Activated naive CD8-positive, alpha-beta T cell treated with anti-CD3 and anti-CD28 coated beads for 36 hours (primary cell): Measurements from ENCODE around the gene PFKFB4. TPM values are rescaled to one million over a fixed set of nuclear protein-coding genes. Genes with fewer than 3 reads are reported as not detected.
"Not testable (repeated sequence)": the region's sequence is repeated elsewhere in the genome, so short reads cannot be mapped to it uniquely, and the experiment has no call there.

Experiments
- DNase-seq: peaks from one replicate; pipeline ENCODE4 v3.0.0; 2021
- H3K27ac Mint-ChIP-seq: one replicate; pipeline ENCODE4 v1.8.0; 2022; ENCODE audit warnings: mild to moderate bottlenecking, moderate library complexity, mixed read lengths
- H3K27me3 Mint-ChIP-seq: one replicate; pipeline ENCODE4 v1.8.0; 2022; ENCODE audit warnings: mild to moderate bottlenecking, mixed read lengths
- H3K36me3 Mint-ChIP-seq: one replicate; pipeline ENCODE4 v1.8.0; 2021; ENCODE audit warnings: mild to moderate bottlenecking, mixed read lengths
- H3K4me1 Mint-ChIP-seq: one replicate; pipeline ENCODE4 v1.8.0; 2021; ENCODE audit warnings: mixed read lengths
- H3K4me3 Mint-ChIP-seq: one replicate; pipeline ENCODE4 v1.8.0; 2022; ENCODE audit warnings: mild to moderate bottlenecking, moderate library complexity, mixed read lengths
- H3K9me3 Mint-ChIP-seq: one replicate; pipeline ENCODE4 v1.8.0; 2022; ENCODE audit warnings: mixed read lengths
- total RNA-seq, 2 experiments: library from RNA; stranded (reverse); gene quantifications; one replicate each; pipeline ENCODE4 v1.2.3, GENCODE V29; 2021

The PFKFB4 gene
- total RNA-seq, 2 experiments from 2014 or later, result 33.7 to 36.1 TPM

DNA sequence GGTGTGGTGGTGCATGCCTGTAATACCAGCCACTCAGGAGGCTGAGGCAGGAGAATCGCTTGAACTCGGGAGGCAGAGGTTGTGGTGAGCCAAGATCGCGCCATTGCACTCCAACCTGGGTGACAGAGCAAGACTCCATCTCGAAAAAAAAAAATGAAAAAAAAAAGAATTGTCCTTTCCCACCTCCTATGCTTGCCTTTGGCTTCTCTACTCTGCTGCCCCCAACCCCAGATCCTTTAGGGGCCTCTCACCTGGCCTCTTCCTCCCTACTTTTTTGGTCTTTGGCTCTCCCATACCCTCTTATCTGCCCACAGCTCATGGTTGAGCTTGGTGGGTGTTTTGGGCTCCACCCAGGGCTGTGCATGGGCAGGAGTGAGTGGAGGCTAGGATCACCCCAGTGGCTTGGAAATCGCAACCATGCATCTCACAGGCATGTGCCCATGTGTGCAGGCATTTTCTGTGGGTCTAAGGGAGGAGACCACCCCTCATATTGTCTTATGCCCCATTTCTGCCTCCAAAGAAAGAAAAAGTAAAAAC, 50.6 kb downstream of the PFKFB4 start:
- Mint-ChIP-seq H3K4me3 (no peak overlapping the region), H3K27me3 (no peaks in the 10 kb centered on the region), H3K36me3 (no peaks in the 10 kb centered on the region), H3K9me3 (no peaks in the 10 kb centered on the region), H3K27ac (no peak overlapping the region), H3K4me1 (peaks cover 31% of the 10 kb centered on the region)
- DNase-seq, result no peak

DNA sequence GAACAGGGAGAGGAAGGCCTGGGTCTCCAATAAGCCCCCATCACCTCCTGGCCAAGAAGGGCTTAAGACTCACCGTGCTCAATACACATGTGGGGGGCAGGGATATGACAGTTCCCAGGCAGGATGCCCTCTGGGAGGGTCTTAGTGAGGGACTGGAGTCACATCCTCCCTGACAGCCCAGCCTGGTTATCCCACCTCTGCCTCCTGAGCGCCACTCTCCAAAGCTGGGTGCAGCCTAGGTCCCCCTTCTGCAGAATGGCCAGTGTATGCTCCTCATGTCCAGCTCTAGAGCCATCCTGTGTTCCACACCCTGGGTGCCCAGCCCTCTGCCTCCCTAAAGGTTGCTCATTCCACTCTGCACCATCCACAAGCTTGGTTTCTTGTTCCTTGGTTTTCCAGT, 51.5 kb downstream of the PFKFB4 start:
- H3K36me3 Mint-ChIP-seq, result no peaks in the 10 kb centered on the region
- H3K4me1 Mint-ChIP-seq, result peaks cover 33% of the 10 kb centered on the region
- H3K27ac Mint-ChIP-seq, result no peak overlapping the region
- DNase-seq, result no peak
- H3K27me3 Mint-ChIP-seq, result no peaks in the 10 kb centered on the region
- peak overlapping the region; percentile 68 for H3K4me3 Mint-ChIP-seq
- no peaks in the 10 kb centered on the region for H3K9me3 Mint-ChIP-seq

DNA sequence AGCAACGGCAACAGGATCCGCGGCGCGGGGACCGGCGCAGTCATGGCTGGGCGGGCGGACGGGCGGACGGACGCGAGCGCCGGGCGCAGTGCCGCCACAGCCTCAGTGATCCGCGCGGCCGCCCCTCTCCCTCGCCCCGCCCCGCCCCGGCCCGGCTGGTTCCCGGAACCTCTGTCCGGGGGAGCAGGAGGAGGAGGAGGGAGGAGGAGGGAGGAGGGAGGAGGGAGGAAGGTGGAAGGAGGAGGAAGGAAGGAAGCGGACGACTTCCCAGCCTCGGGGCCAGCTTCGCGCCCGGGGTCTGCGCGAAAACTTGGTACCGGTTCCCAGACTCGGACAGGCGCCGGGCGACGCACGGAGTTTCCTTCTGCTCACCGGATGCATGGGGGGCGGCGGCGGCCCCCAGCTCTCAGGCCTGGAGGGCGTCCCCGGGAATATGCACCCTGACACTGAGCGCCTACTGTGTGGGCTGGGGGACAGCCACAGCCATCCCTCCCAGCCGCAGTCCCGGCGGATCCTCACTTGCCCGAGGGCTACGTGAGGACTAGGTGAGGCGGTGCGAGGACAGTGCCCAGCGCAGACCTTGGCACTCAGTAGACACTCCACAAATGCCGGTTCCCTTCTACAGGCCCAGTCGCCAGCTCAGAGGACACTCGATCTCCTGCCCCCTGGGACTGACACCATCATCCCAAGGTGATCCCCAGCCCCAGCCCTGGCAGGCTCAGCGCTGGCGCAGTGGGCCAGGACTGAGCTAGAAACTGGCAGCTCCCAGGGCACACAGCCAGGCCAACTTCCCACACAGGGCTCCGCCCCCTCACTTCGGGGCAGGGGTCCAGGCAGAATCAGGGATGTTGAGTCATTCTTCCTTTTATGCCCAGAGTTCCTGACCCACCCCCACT, 52.3 kb downstream of the PFKFB4 start, which contains the start of gene SHISA5:
SHISA5 (minus strand) TSS at position 124 of the 896 bp plus-strand sequence; CDS start at position 44, 80 bp downstream.
- Mint-ChIP-seq H3K9me3 (no peaks in the 10 kb centered on the region), H3K27me3 (no peaks in the 10 kb centered on the region), H3K36me3 (no peaks in the 10 kb centered on the region), H3K4me1 (peaks cover 34% of the 10 kb centered on the region), H3K4me3 (peak within 1 kb of the TSS; percentile 73), H3K27ac (peak within 1 kb of the TSS; percentile 69)
- DNase-seq, result peak; percentile 66

DNA sequence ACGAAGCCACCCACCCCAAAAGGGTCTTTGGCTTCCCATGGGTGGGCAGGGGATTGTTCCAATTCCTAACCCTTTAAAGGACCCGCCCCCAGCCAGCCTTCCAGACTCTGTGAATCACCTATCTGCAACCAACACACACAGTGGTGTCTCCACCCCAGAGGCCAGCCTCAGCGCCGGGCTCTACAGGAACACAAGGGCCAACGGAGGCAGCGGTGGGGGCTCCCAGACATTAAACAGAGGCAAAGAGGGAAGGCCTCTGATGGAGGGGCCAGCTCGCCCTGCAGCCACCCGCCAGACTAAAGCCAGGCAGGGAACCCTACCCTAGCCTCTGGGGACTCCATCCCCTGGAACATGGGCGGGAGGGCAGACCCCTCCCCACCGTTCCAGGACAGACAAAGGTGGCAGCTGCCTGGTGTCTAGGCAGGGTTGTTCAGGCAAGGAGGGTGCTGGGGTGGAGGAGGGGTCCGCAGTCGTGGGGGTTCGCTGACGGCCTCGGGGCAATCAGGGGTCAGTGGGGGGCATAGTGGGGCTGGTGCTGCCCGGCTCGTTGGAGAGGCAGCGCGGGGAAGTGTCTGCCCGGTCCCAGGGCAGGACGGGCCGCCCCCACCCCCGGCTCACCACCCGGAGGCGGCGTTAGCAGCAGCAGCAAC, 53.1 kb downstream of the PFKFB4 start:
- Mint-ChIP-seq H3K4me1 (peaks cover 34% of the 10 kb centered on the region), H3K27ac (peak overlapping the region; percentile 69), H3K27me3 (no peaks in the 10 kb centered on the region), H3K36me3 (peaks cover 2% of the 10 kb centered on the region), H3K4me3 (peak overlapping the region; percentile 73), H3K9me3 (no peaks in the 10 kb centered on the region)
- peak; percentile 13 for DNase-seq

DNA sequence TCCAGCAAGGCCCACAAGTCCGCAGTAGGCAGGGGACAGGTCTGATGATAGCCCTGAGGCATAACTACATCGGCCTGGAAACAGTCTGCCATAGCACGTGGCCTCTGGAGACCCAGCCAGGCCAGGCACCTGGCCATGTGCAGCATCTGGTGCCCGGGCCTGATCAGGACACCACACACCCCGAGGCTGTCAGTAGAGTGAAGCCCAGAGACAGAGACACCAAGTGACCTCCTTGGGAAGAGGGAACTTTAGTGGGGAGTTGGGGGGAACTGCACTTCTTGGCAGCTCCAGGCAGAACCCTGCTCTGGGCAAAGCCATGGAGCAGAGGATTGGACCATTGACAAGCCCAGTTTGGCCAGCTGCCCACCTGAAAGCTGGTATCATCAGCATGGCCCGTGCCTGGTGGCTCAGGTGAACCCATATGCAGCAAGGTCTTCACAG, 53.9 kb downstream of the PFKFB4 start:
- Mint-ChIP-seq H3K4me3 (peak overlapping the region; percentile 73), H3K9me3 (no peaks in the 10 kb centered on the region), H3K4me1 (peaks cover 31% of the 10 kb centered on the region), H3K27me3 (no peaks in the 10 kb centered on the region), H3K36me3 (peaks cover 6% of the 10 kb centered on the region), H3K27ac (no peak overlapping the region)
- DNase-seq, result no peak

GRCh38 chr3:48502121-48502520, 54.5 kb downstream of the PFKFB4 start:
- no peak overlapping the region for H3K27ac Mint-ChIP-seq
- no peaks in the 10 kb centered on the region for H3K27me3 Mint-ChIP-seq
- H3K36me3 Mint-ChIP-seq, result peaks cover 9% of the 10 kb centered on the region
- H3K4me3 Mint-ChIP-seq, result no peak overlapping the region
- DNase-seq, result no peak
- peaks cover 25% of the 10 kb centered on the region for H3K4me1 Mint-ChIP-seq
- H3K9me3 Mint-ChIP-seq, result no peaks in the 10 kb centered on the region

- no peak overlapping the region for H3K27ac Mint-ChIP-seq
- peaks cover 18% of the 10 kb centered on the region for H3K4me1 Mint-ChIP-seq
- no peaks in the 10 kb centered on the region for H3K27me3 Mint-ChIP-seq
- H3K4me3 Mint-ChIP-seq, result no peak overlapping the region
- no peak for DNase-seq
- peaks cover 9% of the 10 kb centered on the region for H3K36me3 Mint-ChIP-seq
- H3K9me3 Mint-ChIP-seq, result no peaks in the 10 kb centered on the region
Observed at GRCh38 chr3:48501196-48501595, 55.4 kb downstream of the PFKFB4 start.

DNA sequence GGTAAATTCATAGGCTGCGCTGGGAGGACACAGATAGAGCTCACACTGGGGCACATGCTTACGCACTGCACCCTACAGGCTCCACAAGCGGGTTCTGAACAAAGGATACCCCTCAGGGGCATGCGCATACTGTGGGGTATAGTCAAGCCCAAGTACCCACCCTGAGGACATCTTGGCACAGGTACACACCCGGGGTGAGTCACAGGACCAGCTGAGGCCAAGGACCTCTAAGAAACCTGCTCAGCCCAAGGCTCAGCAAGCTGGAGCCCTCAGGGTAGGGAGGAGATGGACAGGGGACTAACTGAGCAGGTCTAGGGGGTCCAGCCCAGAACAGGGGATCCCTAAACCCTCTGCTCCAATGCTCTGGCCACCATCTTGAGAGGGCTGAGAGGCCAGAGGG, 55.9 kb downstream of the PFKFB4 start:
- Mint-ChIP-seq H3K27ac (peak overlapping the region; percentile 40), H3K4me3 (no peak overlapping the region), H3K27me3 (no peaks in the 10 kb centered on the region), H3K4me1 (peaks cover 16% of the 10 kb centered on the region), H3K36me3 (peaks cover 9% of the 10 kb centered on the region), H3K9me3 (no peaks in the 10 kb centered on the region)
- no peak for DNase-seq

- Mint-ChIP-seq H3K27me3 (no peaks in the 10 kb centered on the region), H3K4me3 (no peak overlapping the region)
Observed at GRCh38 chr3:48493203-48493501, 63.5 kb downstream of the PFKFB4 start.

GRCh38 chr3:48492461-48493202, 64.0 kb downstream of the PFKFB4 start:
- Mint-ChIP-seq H3K27ac (no peak overlapping the region), H3K4me3 (no peak overlapping the region), H3K9me3 (no peaks in the 10 kb centered on the region), H3K4me1 (no peaks in the 10 kb centered on the region), H3K27me3 (no peaks in the 10 kb centered on the region), H3K36me3 (peaks cover 3% of the 10 kb centered on the region)
- DNase-seq, result no peak

More at GRCh38 chr3:48493203-48493501, 63.5 kb downstream of the PFKFB4 start:
- H3K4me1 Mint-ChIP-seq, result no peaks in the 10 kb centered on the region
- no peaks in the 10 kb centered on the region for H3K9me3 Mint-ChIP-seq
- H3K27ac Mint-ChIP-seq, result no peak overlapping the region
- peaks cover 7% of the 10 kb centered on the region for H3K36me3 Mint-ChIP-seq
- DNase-seq, result no peak

- no peaks in the 10 kb centered on the region for H3K27me3 Mint-ChIP-seq
Observed at GRCh38 chr3:48486952-48487351, 69.7 kb downstream of the PFKFB4 start.

DNA sequence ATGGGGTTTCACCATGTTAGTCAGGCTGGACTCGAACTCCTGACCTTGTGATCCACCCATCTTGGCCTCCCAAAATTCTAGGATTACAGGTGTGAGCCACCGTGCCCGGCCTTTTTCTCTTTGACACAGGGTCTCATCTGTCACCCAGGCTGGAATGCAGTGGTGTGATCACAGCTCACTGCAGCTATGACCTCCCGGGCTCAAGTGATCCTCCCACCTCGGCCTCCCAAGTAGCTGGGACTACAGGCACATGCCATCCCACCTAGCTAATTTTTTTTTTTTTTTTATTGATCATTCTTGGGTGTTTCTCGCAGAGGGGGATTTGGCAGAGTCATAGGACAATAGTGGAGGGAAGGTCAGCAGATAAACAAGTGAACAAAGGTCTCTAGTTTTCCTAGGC, 73.8 kb downstream of the PFKFB4 start:
- H3K4me1 Mint-ChIP-seq, result peaks cover 18% of the 10 kb centered on the region
- not testable (repeated sequence) for H3K36me3 Mint-ChIP-seq, DNase-seq, H3K27ac Mint-ChIP-seq, H3K4me3 Mint-ChIP-seq, H3K9me3 Mint-ChIP-seq, H3K27me3 Mint-ChIP-seq

More at GRCh38 chr3:48486952-48487351, 69.7 kb downstream of the PFKFB4 start:
- Mint-ChIP-seq H3K4me1 (no peaks in the 10 kb centered on the region), H3K9me3 (no peaks in the 10 kb centered on the region), H3K4me3 (no peak overlapping the region), H3K27ac (no peak overlapping the region), H3K36me3 (no peaks in the 10 kb centered on the region)
- DNase-seq, result no peak

GRCh38 chr3:48480891-48481290, 75.7 kb downstream of the PFKFB4 start:
- not testable (repeated sequence) for H3K36me3 Mint-ChIP-seq, H3K27ac Mint-ChIP-seq, DNase-seq, H3K9me3 Mint-ChIP-seq, H3K4me3 Mint-ChIP-seq, H3K27me3 Mint-ChIP-seq
- peaks cover 20% of the 10 kb centered on the region for H3K4me1 Mint-ChIP-seq

DNA sequence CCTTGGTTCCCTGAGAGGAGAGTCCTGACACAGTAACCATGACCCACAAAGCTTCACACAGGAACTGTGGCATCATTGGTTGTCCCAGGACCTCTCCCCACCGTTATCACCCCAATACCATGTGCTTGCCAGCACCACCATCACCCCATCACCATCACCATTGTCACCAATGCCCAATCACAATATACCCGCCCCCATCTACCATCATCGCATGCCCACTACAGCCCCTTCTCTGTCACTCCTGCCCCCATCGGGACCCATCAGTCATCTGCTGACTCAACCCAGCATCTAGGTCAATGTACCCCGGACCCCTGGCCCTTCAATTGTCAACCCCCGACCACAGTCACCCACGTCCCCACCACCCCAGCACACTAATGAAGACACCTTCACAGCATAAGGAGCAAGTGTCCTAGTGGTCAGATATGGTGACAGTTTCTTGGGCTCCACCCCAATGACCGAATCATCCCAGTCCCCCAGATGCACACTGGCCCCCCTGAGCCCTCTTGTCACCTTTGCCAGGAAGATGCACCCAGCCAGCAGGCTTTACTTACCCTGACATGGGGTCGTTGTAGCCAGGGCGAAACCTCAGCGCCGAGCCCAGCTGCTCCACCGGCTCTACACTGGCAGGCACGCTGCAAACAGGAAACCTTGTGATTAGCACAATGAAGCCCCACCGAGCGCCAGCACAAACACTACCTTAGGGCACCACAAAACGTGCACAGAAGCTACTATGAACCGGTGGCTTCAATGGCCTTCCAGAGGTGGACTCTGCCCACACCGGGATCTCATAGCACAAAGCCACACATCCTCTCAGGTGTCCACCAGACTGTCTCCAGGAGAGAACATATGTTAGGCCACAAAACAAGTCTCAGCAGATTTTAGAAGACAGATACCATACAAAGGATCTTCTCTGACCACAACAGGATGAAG, 77.7 kb downstream of the PFKFB4 start:
- Mint-ChIP-seq H3K4me3 (peak overlapping the region; percentile 47), H3K27ac (peak overlapping the region; percentile 89), H3K4me1 (peaks cover 23% of the 10 kb centered on the region), H3K27me3 (no peaks in the 10 kb centered on the region), H3K36me3 (peaks cover 2% of the 10 kb centered on the region), H3K9me3 (no peaks in the 10 kb centered on the region)
- peak; percentile 57 for DNase-seq
